Uterus (tissue), 4 donors: Measurements from ENCODE around the gene SMPX. TPM values are rescaled to one million over a fixed set of nuclear protein-coding genes. Genes with fewer than 3 reads are reported as not detected.

ENCODE experiments used
- DNase-seq, 2 donors: peaks; one replicate each; pipeline ENCODE4 v3.0.0-alpha.2; 2019 to 2020
- H3K27ac ChIP-seq, 2 donors: fragments of 200-600 bp; sonication (generic); 1 replicate in 1 of 2; 2 replicates in 1 of 2; pipeline ENCODE4 v1.5.1; 2016 to 2018
- H3K27me3 ChIP-seq, 2 donors: fragments of 200-600 bp; sonication (generic); one replicate each; pipeline ENCODE4 v1.5.1; 2018 to 2019; ENCODE audit warnings: control low read depth in 1 of 2
- H3K36me3 ChIP-seq, 2 donors: fragments of 200-600 bp; sonication (generic); one replicate each; pipeline ENCODE4 v1.5.1; 2019; ENCODE audit warnings: control low read depth in 1 of 2
- H3K4me1 ChIP-seq, 2 donors: fragments of 200-600 bp; sonication (generic); one replicate each; pipeline ENCODE4 v1.5.1; 2018 to 2019; ENCODE audit warnings: control low read depth in 1 of 2
- H3K4me3 ChIP-seq, 2 donors: fragments of 200-600 bp; sonication (generic); 1 replicate in 1 of 2; 2 replicates in 1 of 2; pipeline ENCODE4 v1.5.1; 2018 to 2019; ENCODE audit warnings: mild to moderate bottlenecking in 1 of 2
- H3K9me3 ChIP-seq, 2 donors: fragments of 200-600 bp; sonication (generic); one replicate each; pipeline ENCODE4 v1.5.1; 2019; ENCODE audit warnings: control low read depth in 1 of 2
- POLR2A ChIP-seq, 2 donors: fragments of 450-650 bp; IDR thresholded peaks; one replicate each; pipeline ENCODE4 v1.6.1; 2016; ENCODE audit warnings: antibody characterized with exemption in 2 of 2, mild to moderate bottlenecking in 1 of 2, moderate library complexity in 1 of 2
- intact Hi-C: fragments of 100-400 bp; cut with DNase I; formaldehyde crosslinking; loops from one replicate; pipeline ENCODE4 v1.15.1; 2023; ENCODE audit warnings: low total_unique reads
- total RNA-seq, 4 donors: library from RNA; depleted of rRNA in 3 of 4; stranded (reverse); fragments of >200 nt in 3 of 4; gene quantifications; one replicate each; pipeline versions ENCODE4 v1.1.0 to v1.2.4, GENCODE V29; 2014 to 2023
- TF ChIP-seq, protein P1 (sequence below), 4 experiments: fragments of 200-600 bp in 2 of 4; fragments of 450-650 bp in 2 of 4; sonication (generic) in 2 of 4; IDR thresholded peaks; one replicate each; pipeline ENCODE4 v1.5.1; 2016 to 2019; ENCODE audit warnings: antibody characterized with exemption in 4 of 4, mild to moderate bottlenecking in 2 of 4, moderate library complexity in 1 of 4
- donor health status: DM: yes; HTN: yes; CAD: no.

SMPX gene
- total RNA-seq, 4 donors from 2014 or later = 0.62 to 1.2 TPM; not detected in 2

DNA sequence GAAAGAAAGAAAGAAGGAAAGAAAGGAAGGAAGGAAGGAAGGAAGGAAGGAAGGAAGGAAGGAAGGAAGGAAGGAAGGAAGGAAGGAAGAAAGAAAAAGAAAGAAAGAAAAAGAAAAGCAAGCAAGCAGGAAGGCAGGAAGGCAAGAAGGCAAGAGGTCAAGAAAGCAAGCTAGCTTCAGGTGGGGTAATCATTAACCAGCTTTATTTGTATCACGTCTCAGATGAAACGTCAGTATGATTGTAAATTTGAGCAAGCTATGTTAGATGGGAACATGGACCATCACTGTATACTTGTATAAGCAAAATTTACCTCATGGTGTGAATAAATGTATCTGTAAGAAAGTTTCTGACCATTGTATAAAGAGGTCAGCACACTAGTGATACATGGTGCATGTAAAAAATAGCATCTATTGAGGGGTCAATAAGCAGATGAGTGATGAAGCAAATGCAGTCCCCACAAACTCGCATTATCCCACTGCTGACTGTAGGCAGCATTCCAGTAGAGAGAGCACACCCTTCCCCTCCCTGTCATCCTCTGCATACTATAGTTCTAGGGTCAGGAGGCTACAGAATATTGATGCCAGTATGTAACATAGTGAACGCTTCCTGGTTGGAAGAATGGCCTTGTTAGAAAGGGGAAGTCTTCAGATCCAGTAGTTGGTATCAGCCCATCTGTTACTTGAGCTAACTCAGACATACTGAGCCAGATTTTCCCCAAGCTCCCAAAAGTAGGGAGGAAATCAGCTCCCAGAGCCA, 83.3 kb downstream of the SMPX start:
- no peak overlapping the region for H3K27ac ChIP-seq
- H3K9me3 ChIP-seq = no peaks in the 10 kb centered on the region
- no peaks in the 10 kb centered on the region for H3K36me3 ChIP-seq
- TF ChIP-seq, protein P1, sequence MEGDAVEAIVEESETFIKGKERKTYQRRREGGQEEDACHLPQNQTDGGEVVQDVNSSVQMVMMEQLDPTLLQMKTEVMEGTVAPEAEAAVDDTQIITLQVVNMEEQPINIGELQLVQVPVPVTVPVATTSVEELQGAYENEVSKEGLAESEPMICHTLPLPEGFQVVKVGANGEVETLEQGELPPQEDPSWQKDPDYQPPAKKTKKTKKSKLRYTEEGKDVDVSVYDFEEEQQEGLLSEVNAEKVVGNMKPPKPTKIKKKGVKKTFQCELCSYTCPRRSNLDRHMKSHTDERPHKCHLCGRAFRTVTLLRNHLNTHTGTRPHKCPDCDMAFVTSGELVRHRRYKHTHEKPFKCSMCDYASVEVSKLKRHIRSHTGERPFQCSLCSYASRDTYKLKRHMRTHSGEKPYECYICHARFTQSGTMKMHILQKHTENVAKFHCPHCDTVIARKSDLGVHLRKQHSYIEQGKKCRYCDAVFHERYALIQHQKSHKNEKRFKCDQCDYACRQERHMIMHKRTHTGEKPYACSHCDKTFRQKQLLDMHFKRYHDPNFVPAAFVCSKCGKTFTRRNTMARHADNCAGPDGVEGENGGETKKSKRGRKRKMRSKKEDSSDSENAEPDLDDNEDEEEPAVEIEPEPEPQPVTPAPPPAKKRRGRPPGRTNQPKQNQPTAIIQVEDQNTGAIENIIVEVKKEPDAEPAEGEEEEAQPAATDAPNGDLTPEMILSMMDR (IDR thresholded peaks at IDR 0.05) = no peak
- TF ChIP-seq POLR2A (IDR thresholded peaks at IDR 0.05) = no peak
- H3K27me3 ChIP-seq = no peaks in the 10 kb centered on the region
- intact Hi-C loops = no loop called here
- DNase-seq = no peak
- no peaks in the 10 kb centered on the region for H3K4me1 ChIP-seq
- H3K4me3 ChIP-seq = no peak overlapping the region

DNA sequence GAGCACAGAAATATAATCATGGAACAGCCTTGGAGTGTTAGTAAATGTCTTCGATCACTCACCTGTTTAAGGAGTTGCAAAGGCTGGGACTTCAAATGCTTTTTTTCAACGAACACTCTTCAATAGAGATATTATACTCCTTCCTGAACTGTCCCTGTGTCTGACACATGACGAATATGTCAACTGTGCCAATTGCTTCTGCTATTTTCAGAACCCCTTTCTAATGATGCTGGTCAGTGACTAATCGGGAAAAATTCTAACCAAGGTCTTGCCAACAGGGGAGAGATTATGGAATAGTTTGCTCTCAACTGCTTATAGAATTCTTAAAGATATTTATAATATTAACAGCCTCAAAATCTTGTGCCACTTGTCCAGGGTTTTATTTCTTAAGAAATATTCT, 91.2 kb downstream of the SMPX start:
- intact Hi-C loops = no loop called here
- no peak for DNase-seq
- H3K9me3 ChIP-seq = no peaks in the 10 kb centered on the region
- H3K4me3 ChIP-seq = no peak overlapping the region
- H3K27ac ChIP-seq = no peak overlapping the region
- no peaks in the 10 kb centered on the region for H3K27me3 ChIP-seq
- H3K36me3 ChIP-seq = no peaks in the 10 kb centered on the region
- no peaks in the 10 kb centered on the region for H3K4me1 ChIP-seq
- TF ChIP-seq, protein P1 (IDR thresholded peaks at IDR 0.05) = no peak
- no peak for TF ChIP-seq POLR2A (IDR thresholded peaks at IDR 0.05)

DNA sequence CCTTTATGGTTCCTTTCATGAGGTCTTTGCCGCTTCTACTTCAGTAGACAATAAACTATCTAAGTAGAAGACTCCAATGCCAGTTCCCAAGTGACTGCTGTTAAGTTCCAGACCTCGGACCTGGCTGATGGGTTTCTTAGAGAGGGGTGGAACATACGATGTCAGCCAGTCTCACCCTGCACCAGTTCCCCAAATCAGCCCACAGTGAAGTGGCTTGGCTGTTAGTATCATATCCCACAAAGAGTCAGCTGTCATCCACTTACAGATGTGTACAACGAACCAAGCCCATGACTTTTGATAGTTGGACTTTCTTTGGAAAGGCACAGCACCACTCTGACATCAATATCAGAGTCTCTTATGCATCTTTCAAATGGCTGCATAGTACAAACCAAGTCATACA, 91.7 kb downstream of the SMPX start:
- TF ChIP-seq, protein P1 (IDR thresholded peaks at IDR 0.05) = no peak
- no peak for TF ChIP-seq POLR2A (IDR thresholded peaks at IDR 0.05)
- H3K4me1 ChIP-seq = no peaks in the 10 kb centered on the region
- no peak overlapping the region for H3K27ac ChIP-seq
- no peaks in the 10 kb centered on the region for H3K27me3 ChIP-seq
- H3K4me3 ChIP-seq = no peak overlapping the region
- no peak for DNase-seq
- no peaks in the 10 kb centered on the region for H3K9me3 ChIP-seq
- intact Hi-C loops = no loop called here
- no peaks in the 10 kb centered on the region for H3K36me3 ChIP-seq

DNA sequence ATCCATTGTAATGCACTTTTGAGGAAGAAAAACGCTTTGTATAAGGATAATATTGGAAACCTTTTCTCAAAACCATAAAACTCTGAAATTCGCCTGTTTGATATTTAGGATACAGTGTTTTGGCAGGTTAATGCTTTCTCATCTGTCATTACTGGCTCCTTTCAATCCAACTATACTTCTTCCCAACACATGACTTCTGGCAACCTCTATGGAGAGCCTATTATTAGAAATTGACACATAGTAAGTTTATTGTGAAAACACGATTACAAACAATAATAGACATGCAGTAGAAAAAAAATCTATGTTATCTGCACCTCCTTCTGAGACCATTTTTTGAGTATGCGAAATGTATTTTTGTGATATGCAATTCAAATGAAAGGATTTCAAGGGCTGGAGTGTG, 95.2 kb downstream of the SMPX start:
- H3K27me3 ChIP-seq = peaks cover 0 to 2% of the 10 kb centered on the region in 2 donors
- H3K4me1 ChIP-seq = no peaks in the 10 kb centered on the region
- TF ChIP-seq POLR2A (IDR thresholded peaks at IDR 0.05) = no peak
- TF ChIP-seq, protein P1 (IDR thresholded peaks at IDR 0.05) = no peak
- H3K4me3 ChIP-seq = no peak overlapping the region
- H3K27ac ChIP-seq = no peak overlapping the region
- H3K9me3 ChIP-seq = no peaks in the 10 kb centered on the region
- DNase-seq = no peak
- no peaks in the 10 kb centered on the region for H3K36me3 ChIP-seq
- intact Hi-C loops = no loop called here

DNA sequence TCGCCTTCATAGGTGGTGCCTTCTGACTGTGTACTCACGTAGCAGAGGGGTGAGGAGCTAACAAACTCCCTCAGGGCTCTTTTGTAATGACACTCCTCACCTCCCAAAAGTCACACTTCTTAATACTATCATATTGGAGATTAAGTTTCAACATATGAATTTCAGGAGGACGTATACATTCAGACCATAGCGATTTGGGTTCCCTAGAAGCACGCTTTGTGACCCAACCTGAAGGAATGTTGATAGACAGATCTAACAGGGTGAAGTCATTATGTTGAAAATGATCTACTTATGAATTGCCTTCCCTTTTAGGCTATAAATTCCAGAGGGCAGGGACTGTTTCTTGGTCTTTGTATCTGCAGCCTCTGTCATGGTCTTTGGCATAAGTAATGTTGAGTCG, 96.6 kb downstream of the SMPX start:
- no peak for DNase-seq
- no peak overlapping the region for H3K4me3 ChIP-seq
- no peaks in the 10 kb centered on the region for H3K36me3 ChIP-seq
- peaks cover 0 to 5% of the 10 kb centered on the region in 2 donors for H3K27me3 ChIP-seq
- H3K9me3 ChIP-seq = no peaks in the 10 kb centered on the region
- no peaks in the 10 kb centered on the region for H3K4me1 ChIP-seq
- intact Hi-C loops = no loop called here
- no peak overlapping the region for H3K27ac ChIP-seq
- no peak for TF ChIP-seq POLR2A (IDR thresholded peaks at IDR 0.05)
- TF ChIP-seq, protein P1 (IDR thresholded peaks at IDR 0.05) = no peak
